HG02885 (cell line): ENCODE data around the gene CNTN4.
A peak's percentile ranks its signal among the peaks of the same experiment; 100 is the strongest.
"Not testable (repeated sequence)": the region's sequence is repeated elsewhere in the genome, so short reads cannot be mapped to it uniquely, and the experiment has no call there.

Experiments
- ATAC-seq: cut with Tn5 transposase; IDR thresholded peaks from one replicate; pipeline ENCODE4 v1.9.1; 2021; ENCODE audit warnings: mild to moderate bottlenecking; ENCODE audit not compliant: unreplicated experiment, poor library complexity

The CNTN4 gene

GRCh38 chr3:2992534-2992933 lies 893.9 kb downstream of the CNTN4 start:
- ATAC-seq = no peak

- ATAC-seq = not testable (repeated sequence)
These were observed 894.5 kb downstream of the CNTN4 start for GRCh38 chr3:2993130-2993529.

GRCh38 chr3:2993736-2994135 lies 895.1 kb downstream of the CNTN4 start:
- no peak for ATAC-seq

DNA sequence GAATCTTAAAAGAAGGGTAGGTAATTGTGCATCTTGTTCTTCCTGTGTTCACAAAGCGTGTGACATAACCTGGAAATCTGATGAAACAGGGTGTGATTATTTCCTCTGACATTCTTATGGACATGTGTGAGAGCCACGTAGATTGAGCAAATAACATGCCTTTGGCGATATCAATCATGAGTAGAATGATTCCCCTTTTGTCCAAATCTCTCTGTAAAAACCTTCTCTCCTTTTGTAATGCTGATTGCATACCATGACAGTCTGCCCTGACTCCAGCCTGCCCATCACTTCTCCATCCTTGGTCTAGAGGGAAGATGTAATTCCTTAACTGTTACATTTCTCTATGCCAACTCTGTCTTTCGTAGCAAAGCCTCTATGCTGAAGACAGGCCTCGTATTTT lies 896.5 kb downstream of the CNTN4 start:
- no peak for ATAC-seq

- no peak for ATAC-seq
These were observed 906.6 kb downstream of the CNTN4 start for GRCh38 chr3:3005146-3005744.

- no peak for ATAC-seq
These were observed 914.8 kb downstream of the CNTN4 start for GRCh38 chr3:3013317-3014052.

DNA sequence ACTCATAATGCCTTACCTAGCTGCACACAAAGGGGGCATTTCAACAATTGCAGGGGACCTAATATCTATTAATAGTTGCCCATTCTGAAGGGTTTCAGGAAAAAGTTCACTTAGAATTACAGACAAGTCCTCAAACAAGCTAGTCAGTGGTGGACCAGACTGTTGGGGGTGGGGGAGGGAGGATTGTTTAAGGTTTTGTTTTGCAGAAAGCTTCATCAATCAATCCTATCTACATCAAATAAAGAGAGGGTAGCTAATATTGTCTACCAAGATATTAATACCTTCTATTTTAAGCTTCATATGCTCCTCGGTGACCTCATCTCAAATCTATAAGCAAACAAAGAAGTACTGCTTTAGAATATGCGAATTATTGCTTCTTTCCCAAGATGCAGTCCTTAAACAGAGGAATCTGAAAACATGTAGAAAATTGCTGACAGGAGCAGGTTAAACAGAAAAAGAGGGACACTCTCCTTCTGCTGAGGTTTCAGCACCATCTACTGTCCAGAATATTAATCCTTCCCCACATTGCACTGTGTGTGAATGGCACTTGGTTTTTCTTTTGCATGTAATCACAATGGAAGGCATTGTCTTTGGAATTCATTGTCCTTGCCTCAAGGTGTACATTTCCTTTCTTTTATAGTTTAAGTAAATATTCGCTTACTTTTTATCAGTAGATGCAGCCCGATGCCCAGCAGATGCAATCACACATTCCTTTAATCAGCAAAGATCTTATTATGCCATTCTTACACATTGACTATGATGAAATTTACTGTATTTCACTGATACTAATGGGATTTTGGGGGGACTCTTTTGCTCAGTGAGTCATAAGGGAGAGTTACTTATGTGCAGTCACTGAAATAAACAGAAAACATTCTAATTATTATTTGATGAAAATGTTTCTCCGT lies 916.8 kb downstream of the CNTN4 start:
- ATAC-seq = peak; percentile 68

GRCh38 chr3:3016226-3016625 lies 917.6 kb downstream of the CNTN4 start:
- no peak for ATAC-seq

- ATAC-seq = no peak
These were observed 921.5 kb downstream of the CNTN4 start for GRCh38 chr3:3020209-3020608.

DNA sequence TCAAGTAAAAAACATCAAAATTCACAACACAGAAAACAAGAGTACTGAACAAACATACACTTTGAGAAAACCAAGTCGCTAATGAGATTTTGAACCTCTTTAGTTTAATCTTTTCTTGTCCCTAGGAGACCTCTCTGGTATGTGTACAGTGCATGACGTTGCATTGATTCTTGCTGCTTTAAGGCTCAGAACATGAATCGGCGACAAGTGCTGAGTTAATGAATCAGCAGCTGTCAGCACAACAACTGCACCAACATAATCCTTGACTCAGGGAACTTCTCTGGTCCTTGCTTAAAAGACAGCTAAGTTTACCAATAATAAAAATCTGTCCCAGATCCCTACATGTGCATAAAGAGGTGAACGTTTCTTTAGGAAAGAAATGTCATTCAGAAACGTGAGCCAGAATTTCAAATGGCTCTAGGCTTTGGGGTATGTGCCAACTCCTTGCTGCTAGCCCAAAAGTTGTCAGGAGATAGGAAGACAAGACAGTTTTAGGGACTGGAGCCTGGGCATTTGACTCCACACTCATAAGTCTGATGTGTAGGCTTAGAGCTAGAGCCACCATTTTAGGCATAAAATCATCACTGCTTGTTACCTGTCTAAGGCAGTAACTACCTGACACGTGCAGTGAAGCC lies 924.6 kb downstream of the CNTN4 start:
- no peak for ATAC-seq

GRCh38 chr3:3027976-3028567 lies 929.4 kb downstream of the CNTN4 start:
- ATAC-seq = peak; percentile 98

- ATAC-seq = no peak
These were observed 932.7 kb downstream of the CNTN4 start for GRCh38 chr3:3031326-3031725.

DNA sequence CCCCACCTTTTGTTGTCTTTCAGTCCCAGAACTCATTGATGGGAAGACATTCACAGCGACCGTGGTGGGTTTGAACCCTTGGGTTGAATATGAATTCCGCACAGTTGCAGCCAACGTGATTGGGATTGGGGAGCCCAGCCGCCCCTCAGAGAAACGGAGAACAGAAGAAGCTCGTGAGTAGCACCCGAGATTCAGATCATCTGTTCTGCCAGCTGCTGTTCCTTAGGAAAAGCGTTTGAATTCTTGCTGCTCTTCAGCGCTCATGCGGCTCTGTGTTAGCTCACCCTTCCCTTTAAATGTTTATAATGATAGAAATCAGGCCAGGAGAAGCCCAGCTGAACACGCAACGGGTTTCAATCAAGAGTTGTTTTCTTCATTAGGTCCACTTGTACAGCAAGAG lies 938.5 kb downstream of the CNTN4 start:
- no peak for ATAC-seq

- no peak for ATAC-seq
These were observed 939.7 kb downstream of the CNTN4 start for GRCh38 chr3:3038201-3038991.

DNA sequence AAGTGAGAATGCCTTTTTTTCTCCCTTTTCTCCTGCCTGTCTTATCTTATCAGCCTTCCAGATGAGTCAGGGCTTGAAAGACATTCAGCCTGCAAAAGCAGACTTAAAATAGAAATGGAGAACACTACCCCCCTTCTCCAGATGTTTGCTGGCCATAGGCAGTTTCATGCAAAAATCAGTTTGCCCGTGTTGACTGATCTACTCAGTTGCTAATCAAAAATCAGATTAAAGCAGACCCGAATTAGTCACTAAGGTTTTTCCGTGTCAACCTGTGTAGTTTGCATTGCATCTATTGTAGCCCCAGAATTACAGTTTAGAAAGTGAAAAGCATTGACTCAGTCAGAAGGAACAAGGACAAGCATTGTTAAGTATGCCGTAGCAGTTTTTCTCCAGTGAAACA lies 955.3 kb downstream of the CNTN4 start:
- ATAC-seq = no peak

- ATAC-seq = no peak
These were observed 961.0 kb downstream of the CNTN4 start for GRCh38 chr3:3059645-3060044.

GRCh38 chr3:3064297-3064696 lies 965.6 kb downstream of the CNTN4 start:
- ATAC-seq = no peak

DNA sequence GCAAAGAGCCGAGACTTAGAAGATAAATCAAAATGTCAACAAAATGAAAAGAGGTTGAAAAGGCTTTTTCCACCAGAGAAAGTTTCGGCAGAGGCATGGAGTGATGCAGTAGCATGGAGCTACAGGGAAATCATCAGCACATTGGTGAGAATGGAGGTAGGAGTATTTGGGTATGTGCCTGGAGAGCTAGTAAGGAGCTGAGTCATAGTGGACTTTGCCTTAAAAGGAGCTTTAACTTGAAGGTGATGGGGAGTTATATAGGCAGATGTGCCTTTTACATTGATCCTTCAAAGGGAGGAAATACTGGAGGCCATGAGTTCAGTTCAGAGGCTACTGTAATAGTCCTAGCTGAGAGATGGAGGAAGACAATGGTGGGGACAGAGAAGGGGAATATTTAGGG lies 967.2 kb downstream of the CNTN4 start:
- peak; percentile 40 for ATAC-seq

DNA sequence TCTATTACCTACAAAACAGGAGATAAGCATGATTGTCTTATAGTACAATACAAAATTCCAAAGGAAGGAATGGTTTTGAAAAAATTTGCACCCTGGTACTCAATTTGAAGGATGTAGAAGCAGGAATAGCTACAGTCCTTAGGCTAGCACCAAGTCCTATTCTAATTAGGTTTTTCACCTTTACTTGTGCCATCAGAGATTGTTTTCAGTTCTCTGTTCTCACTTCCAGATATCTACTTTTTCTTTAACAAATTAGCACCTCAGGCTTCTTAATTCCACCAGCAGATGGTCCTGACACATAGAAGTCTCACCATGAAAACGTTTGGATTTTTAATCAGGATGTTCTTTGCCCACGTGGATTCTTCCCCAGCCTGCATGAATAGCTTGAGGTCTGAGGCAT lies 967.7 kb downstream of the CNTN4 start:
- peak; percentile 68 for ATAC-seq

- no peak for ATAC-seq
These were observed 968.2 kb downstream of the CNTN4 start for GRCh38 chr3:3066910-3067309.
